ENCODE data around the gene PTH1R.

The PTH1R gene

GRCh38 chr3:46844881-46845312, 32.6 kb upstream of the PTH1R start:
- H3K4me3 ChIP-seq (ENCODE audit: low read length): peak overlapping the region; percentile 54
- no peaks in the 10 kb centered on the region for H3K27me3 ChIP-seq (ENCODE audit: control insufficient read depth, insufficient read depth, low read length)
- no peaks in the 10 kb centered on the region for H3K36me3 ChIP-seq (ENCODE audit: control insufficient read depth, insufficient read depth, low read length)
- peak overlapping the region; percentile 68 for H3K27ac ChIP-seq (ENCODE audit: low read depth, low read length)
- H3K4me1 ChIP-seq (ENCODE audit: control insufficient read depth, insufficient read depth, low read length): peaks cover 5% of the 10 kb centered on the region
- H3K9ac ChIP-seq (ENCODE audit: low read length): no peak overlapping the region

GRCh38 chr3:46845397-46845859, 32.1 kb upstream of the PTH1R start:
- Histone ChIP-seq H3K9ac (ENCODE audit: low read length) (no peak overlapping the region), H3K27me3 (ENCODE audit: control insufficient read depth, insufficient read depth, low read length) (no peaks in the 10 kb centered on the region), H3K4me1 (ENCODE audit: control insufficient read depth, insufficient read depth, low read length) (peaks cover 5% of the 10 kb centered on the region), H3K4me3 (ENCODE audit: low read length) (peak overlapping the region; percentile 54), H3K36me3 (ENCODE audit: control insufficient read depth, insufficient read depth, low read length) (no peaks in the 10 kb centered on the region), H3K27ac (ENCODE audit: low read depth, low read length) (peak overlapping the region; percentile 68)

- H3K4me1 ChIP-seq (ENCODE audit: control insufficient read depth, insufficient read depth, low read length): peaks cover 5% of the 10 kb centered on the region
- peak overlapping the region; percentile 69 for H3K4me3 ChIP-seq (ENCODE audit: low read length)
- H3K27ac ChIP-seq (ENCODE audit: low read depth, low read length): peak overlapping the region; percentile 68
- H3K27me3 ChIP-seq (ENCODE audit: control insufficient read depth, insufficient read depth, low read length): no peaks in the 10 kb centered on the region
- H3K9ac ChIP-seq (ENCODE audit: low read length): peak overlapping the region; percentile 79
- H3K36me3 ChIP-seq (ENCODE audit: control insufficient read depth, insufficient read depth, low read length): no peaks in the 10 kb centered on the region
These were observed 31.5 kb upstream of the PTH1R start for GRCh38 chr3:46845860-46846623.

GRCh38 chr3:46846624-46847542, 30.6 kb upstream of the PTH1R start:
- Histone ChIP-seq H3K36me3 (ENCODE audit: control insufficient read depth, insufficient read depth, low read length) (no peaks in the 10 kb centered on the region), H3K27ac (ENCODE audit: low read depth, low read length) (no peak overlapping the region), H3K4me3 (ENCODE audit: low read length) (peak overlapping the region; percentile 69), H3K27me3 (ENCODE audit: control insufficient read depth, insufficient read depth, low read length) (no peaks in the 10 kb centered on the region), H3K4me1 (ENCODE audit: control insufficient read depth, insufficient read depth, low read length) (peaks cover 5% of the 10 kb centered on the region), H3K9ac (ENCODE audit: low read length) (peak overlapping the region; percentile 79)

GRCh38 chr3:46847744-46848143, 29.8 kb upstream of the PTH1R start:
- no peak overlapping the region for H3K27ac ChIP-seq (ENCODE audit: low read depth, low read length)
- no peak overlapping the region for H3K4me3 ChIP-seq (ENCODE audit: low read length)
- H3K9ac ChIP-seq (ENCODE audit: low read length): no peak overlapping the region
- no peaks in the 10 kb centered on the region for H3K27me3 ChIP-seq (ENCODE audit: control insufficient read depth, insufficient read depth, low read length)
- H3K36me3 ChIP-seq (ENCODE audit: control insufficient read depth, insufficient read depth, low read length): no peaks in the 10 kb centered on the region
- peaks cover 5% of the 10 kb centered on the region for H3K4me1 ChIP-seq (ENCODE audit: control insufficient read depth, insufficient read depth, low read length)

- Histone ChIP-seq H3K4me1 (ENCODE audit: control insufficient read depth, insufficient read depth, low read length) (peaks cover 5% of the 10 kb centered on the region), H3K36me3 (ENCODE audit: control insufficient read depth, insufficient read depth, low read length) (no peaks in the 10 kb centered on the region), H3K27ac (ENCODE audit: low read depth, low read length) (no peak overlapping the region), H3K4me3 (ENCODE audit: low read length) (no peak overlapping the region), H3K27me3 (ENCODE audit: control insufficient read depth, insufficient read depth, low read length) (no peaks in the 10 kb centered on the region), H3K9ac (ENCODE audit: low read length) (no peak overlapping the region)
These were observed 29.1 kb upstream of the PTH1R start for GRCh38 chr3:46848271-46849044.

- Histone ChIP-seq H3K27me3 (ENCODE audit: control insufficient read depth, insufficient read depth, low read length) (no peaks in the 10 kb centered on the region), H3K4me3 (ENCODE audit: low read length) (no peak overlapping the region), H3K9ac (ENCODE audit: low read length) (no peak overlapping the region), H3K4me1 (ENCODE audit: control insufficient read depth, insufficient read depth, low read length) (peaks cover 5% of the 10 kb centered on the region), H3K36me3 (ENCODE audit: control insufficient read depth, insufficient read depth, low read length) (no peaks in the 10 kb centered on the region), H3K27ac (ENCODE audit: low read depth, low read length) (no peak overlapping the region)
These were observed 28.4 kb upstream of the PTH1R start for GRCh38 chr3:46849045-46849631.

GRCh38 chr3:46849686-46850467, 27.6 kb upstream of the PTH1R start:
- H3K4me3 ChIP-seq (ENCODE audit: low read length): no peak overlapping the region
- H3K36me3 ChIP-seq (ENCODE audit: control insufficient read depth, insufficient read depth, low read length): no peaks in the 10 kb centered on the region
- H3K9ac ChIP-seq (ENCODE audit: low read length): no peak overlapping the region
- H3K27me3 ChIP-seq (ENCODE audit: control insufficient read depth, insufficient read depth, low read length): no peaks in the 10 kb centered on the region
- H3K27ac ChIP-seq (ENCODE audit: low read depth, low read length): no peak overlapping the region
- peaks cover 5% of the 10 kb centered on the region for H3K4me1 ChIP-seq (ENCODE audit: control insufficient read depth, insufficient read depth, low read length)

- no peaks in the 10 kb centered on the region for H3K27me3 ChIP-seq (ENCODE audit: control insufficient read depth, insufficient read depth, low read length)
These were observed 27.1 kb upstream of the PTH1R start for GRCh38 chr3:46850468-46850779.

GRCh38 chr3:46851364-46852333, 25.9 kb upstream of the PTH1R start:
- Histone ChIP-seq H3K9ac (ENCODE audit: low read length) (no peak overlapping the region), H3K4me1 (ENCODE audit: control insufficient read depth, insufficient read depth, low read length) (no peaks in the 10 kb centered on the region), H3K27me3 (ENCODE audit: control insufficient read depth, insufficient read depth, low read length) (no peaks in the 10 kb centered on the region), H3K27ac (ENCODE audit: low read depth, low read length) (no peak overlapping the region), H3K4me3 (ENCODE audit: low read length) (no peak overlapping the region), H3K36me3 (ENCODE audit: control insufficient read depth, insufficient read depth, low read length) (no peaks in the 10 kb centered on the region)

More at GRCh38 chr3:46850468-46850779, 27.1 kb upstream of the PTH1R start:
- Histone ChIP-seq H3K4me1 (ENCODE audit: control insufficient read depth, insufficient read depth, low read length) (peaks cover 5% of the 10 kb centered on the region), H3K27ac (ENCODE audit: low read depth, low read length) (no peak overlapping the region), H3K9ac (ENCODE audit: low read length) (no peak overlapping the region), H3K36me3 (ENCODE audit: control insufficient read depth, insufficient read depth, low read length) (no peaks in the 10 kb centered on the region), H3K4me3 (ENCODE audit: low read length) (no peak overlapping the region)

All from rectal smooth muscle tissue (tissue), 1 donor.